Muscle layer of colon (tissue), 2 donors: ENCODE data around the gene EFTUD2.

Experiments
- H3K27ac ChIP-seq: one replicate; pipeline ENCODE4 v1.7.0; 2013; ENCODE audit warnings: low read depth, mild to moderate bottlenecking, low read length, moderate library complexity
- H3K27me3 ChIP-seq, 2 donors: one replicate each; pipeline ENCODE4 v1.7.0; 2013; ENCODE audit warnings: low read length in 2 of 2, mild to moderate bottlenecking in 2 of 2; ENCODE audit not compliant: insufficient read depth in 2 of 2, control insufficient read depth in 1 of 2
- H3K36me3 ChIP-seq: one replicate; pipeline ENCODE4 v1.7.0; 2013; ENCODE audit warnings: mild to moderate bottlenecking, low read length; ENCODE audit not compliant: insufficient read depth
- H3K4me1 ChIP-seq: one replicate; pipeline ENCODE4 v1.7.0; 2013; ENCODE audit warnings: mild to moderate bottlenecking, low read length; ENCODE audit not compliant: insufficient read depth
- H3K4me3 ChIP-seq, 2 donors: one replicate each; pipeline ENCODE4 v1.7.0; 2013; ENCODE audit warnings: low read length in 2 of 2, low read depth in 1 of 2, mild to moderate bottlenecking in 1 of 2, moderate library complexity in 1 of 2
- H3K9ac ChIP-seq: one replicate; pipeline ENCODE4 v1.7.0; 2013; ENCODE audit warnings: low read length
- H3K9me3 ChIP-seq: one replicate; pipeline ENCODE4 v1.7.0; 2013; ENCODE audit warnings: mild to moderate bottlenecking, low read length
- donor health status: abdominal sarcoma.
- donor health status: Adenocarcinoma of cecum.

Gene EFTUD2

GRCh38 chr17:44900894-44901293 is 1.6 kb upstream of the EFTUD2 start:
- Histone ChIP-seq H3K27ac (no peak overlapping the region), H3K4me3 (no peak overlapping the region), H3K9me3 (no peaks in the 10 kb centered on the region), H3K4me1 (peaks cover 25% of the 10 kb centered on the region), H3K9ac (no peak overlapping the region), H3K36me3 (no peaks in the 10 kb centered on the region), H3K27me3 (no peaks in the 10 kb centered on the region)

- Histone ChIP-seq H3K27me3 (no peaks in the 10 kb centered on the region), H3K36me3 (no peaks in the 10 kb centered on the region), H3K4me3 (peak overlapping the region; percentile 86 to 97), H3K9me3 (no peaks in the 10 kb centered on the region), H3K9ac (peak overlapping the region; percentile 93), H3K27ac (peak overlapping the region; percentile 96), H3K4me1 (peaks cover 25% of the 10 kb centered on the region)
Measured at GRCh38 chr17:44898768-44899073, 524 bp downstream of the EFTUD2 start.

GRCh38 chr17:44894642-44895041 is 4.6 kb downstream of the EFTUD2 start:
- no peak overlapping the region for H3K9ac ChIP-seq
- H3K27ac ChIP-seq: no peak overlapping the region
- H3K4me1 ChIP-seq: peaks cover 7% of the 10 kb centered on the region
- H3K4me3 ChIP-seq: no peak overlapping the region
- peaks cover 11% of the 10 kb centered on the region for H3K36me3 ChIP-seq
- H3K27me3 ChIP-seq: no peaks in the 10 kb centered on the region
- H3K9me3 ChIP-seq: no peaks in the 10 kb centered on the region

GRCh38 chr17:44892250-44892649 is 7.0 kb downstream of the EFTUD2 start:
- H3K4me3 ChIP-seq: no peak overlapping the region
- no peaks in the 10 kb centered on the region for H3K4me1 ChIP-seq
- no peaks in the 10 kb centered on the region for H3K9me3 ChIP-seq
- no peaks in the 10 kb centered on the region for H3K27me3 ChIP-seq
- no peak overlapping the region for H3K9ac ChIP-seq
- H3K36me3 ChIP-seq: peaks cover 11% of the 10 kb centered on the region
- H3K27ac ChIP-seq: no peak overlapping the region

- H3K9ac ChIP-seq: no peak overlapping the region
- H3K27me3 ChIP-seq: no peaks in the 10 kb centered on the region
- H3K9me3 ChIP-seq: no peaks in the 10 kb centered on the region
- H3K36me3 ChIP-seq: peaks cover 23% of the 10 kb centered on the region
- H3K27ac ChIP-seq: no peak overlapping the region
- H3K4me3 ChIP-seq: no peak overlapping the region
- no peaks in the 10 kb centered on the region for H3K4me1 ChIP-seq
Measured at GRCh38 chr17:44889003-44889402, 10.2 kb downstream of the EFTUD2 start.

GRCh38 chr17:44887971-44888954 is 11.0 kb downstream of the EFTUD2 start:
- Histone ChIP-seq H3K4me1 (no peaks in the 10 kb centered on the region), H3K9me3 (no peaks in the 10 kb centered on the region), H3K27me3 (no peaks in the 10 kb centered on the region), H3K4me3 (no peak overlapping the region), H3K27ac (no peak overlapping the region), H3K36me3 (peaks cover 29% of the 10 kb centered on the region), H3K9ac (no peak overlapping the region)

GRCh38 chr17:44887016-44887415 is 12.2 kb downstream of the EFTUD2 start:
- H3K36me3 ChIP-seq: peaks cover 32% of the 10 kb centered on the region
- no peaks in the 10 kb centered on the region for H3K27me3 ChIP-seq
- no peak overlapping the region for H3K9ac ChIP-seq
- no peaks in the 10 kb centered on the region for H3K4me1 ChIP-seq
- no peak overlapping the region for H3K4me3 ChIP-seq
- no peak overlapping the region for H3K27ac ChIP-seq
- no peaks in the 10 kb centered on the region for H3K9me3 ChIP-seq

- Histone ChIP-seq H3K4me3 (no peak overlapping the region), H3K4me1 (no peaks in the 10 kb centered on the region), H3K36me3 (peaks cover 44% of the 10 kb centered on the region), H3K9ac (no peak overlapping the region), H3K9me3 (no peaks in the 10 kb centered on the region), H3K27ac (no peak overlapping the region), H3K27me3 (no peaks in the 10 kb centered on the region)
Measured at GRCh38 chr17:44884941-44885340, 14.3 kb downstream of the EFTUD2 start.

- H3K9ac ChIP-seq: no peak overlapping the region
- H3K4me3 ChIP-seq: no peak overlapping the region
- no peak overlapping the region for H3K27ac ChIP-seq
- peaks cover 3% of the 10 kb centered on the region for H3K4me1 ChIP-seq
- H3K9me3 ChIP-seq: no peaks in the 10 kb centered on the region
- no peaks in the 10 kb centered on the region for H3K27me3 ChIP-seq
- peaks cover 54% of the 10 kb centered on the region for H3K36me3 ChIP-seq
Measured at GRCh38 chr17:44881145-44881544, 18.1 kb downstream of the EFTUD2 start.

- Histone ChIP-seq H3K4me1 (peaks cover 3% of the 10 kb centered on the region), H3K27me3 (no peaks in the 10 kb centered on the region), H3K4me3 (no peak overlapping the region), H3K9me3 (no peaks in the 10 kb centered on the region), H3K36me3 (peaks cover 58% of the 10 kb centered on the region), H3K9ac (no peak overlapping the region), H3K27ac (no peak overlapping the region)
Measured at GRCh38 chr17:44880062-44880461, 19.2 kb downstream of the EFTUD2 start.

- peaks cover 58% of the 10 kb centered on the region for H3K36me3 ChIP-seq
- no peak overlapping the region for H3K27ac ChIP-seq
- no peak overlapping the region for H3K9ac ChIP-seq
- H3K9me3 ChIP-seq: no peaks in the 10 kb centered on the region
- peaks cover 3% of the 10 kb centered on the region for H3K4me1 ChIP-seq
- H3K4me3 ChIP-seq: no peak overlapping the region
- no peaks in the 10 kb centered on the region for H3K27me3 ChIP-seq
Measured at GRCh38 chr17:44879376-44879775, 19.9 kb downstream of the EFTUD2 start.
